SIG-M5 (cell line): ENCODE measurements around the gene ZNF639.
A peak's percentile ranks its signal among the peaks of the same experiment; 100 is the strongest.

ENCODE experiments used
- DNase-seq: peaks from one replicate; lab custom pipeline; 2025; lab: John Stamatoyannopoulos, UW

Gene ZNF639

GRCh38 chr3:179309225-179310078 is 13.4 kb upstream of the ZNF639 start:
- no peak for DNase-seq

DNA sequence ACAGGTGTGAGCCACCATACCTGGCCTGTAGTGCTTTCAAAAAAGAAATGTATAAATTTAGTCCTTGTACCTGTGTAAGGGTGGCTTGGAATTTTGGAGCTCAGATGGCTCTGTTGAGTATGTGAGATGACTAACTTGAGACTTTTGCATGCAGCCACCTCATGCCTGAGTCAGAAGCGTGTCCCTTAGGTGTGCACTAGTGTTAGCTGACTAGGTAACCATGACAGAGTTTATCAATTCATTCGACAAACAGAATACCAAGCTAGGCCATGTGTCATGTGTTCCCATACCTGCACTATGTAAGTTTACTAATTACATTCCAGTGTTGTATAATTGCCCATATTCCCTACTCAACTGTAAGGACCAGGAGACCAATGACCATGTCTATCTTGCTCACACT is 4.0 kb upstream of the ZNF639 start:
- DNase-seq = no peak

DNA sequence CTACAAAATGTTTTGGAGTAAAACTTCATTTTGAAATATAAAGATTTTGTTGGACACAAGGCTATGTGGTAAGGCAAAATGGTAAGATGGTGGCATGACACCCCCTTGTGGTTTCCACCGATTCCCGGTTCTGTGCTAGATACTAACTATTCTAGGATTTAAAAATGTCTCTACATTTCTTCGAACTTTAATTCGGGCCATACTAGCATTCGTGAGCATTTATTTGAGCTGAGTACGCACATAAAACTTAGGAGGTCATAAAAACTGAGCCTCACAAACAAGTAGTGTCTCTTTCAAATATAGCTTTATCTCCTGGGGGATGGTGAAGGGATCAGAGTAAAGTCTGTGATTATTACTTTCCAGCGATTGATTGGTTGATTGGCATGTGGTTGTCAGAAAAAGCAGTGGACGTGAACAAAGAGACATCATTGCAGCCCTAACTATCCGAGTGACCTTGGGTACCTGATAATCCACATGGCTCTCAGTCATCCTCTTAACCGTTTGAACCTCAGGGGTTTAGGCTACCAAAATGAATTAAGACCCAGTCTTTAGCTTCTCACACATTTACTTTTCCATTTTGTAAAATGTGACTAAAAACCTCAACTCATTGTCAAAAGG is 1.1 kb upstream of the ZNF639 start:
- no peak for DNase-seq

DNA sequence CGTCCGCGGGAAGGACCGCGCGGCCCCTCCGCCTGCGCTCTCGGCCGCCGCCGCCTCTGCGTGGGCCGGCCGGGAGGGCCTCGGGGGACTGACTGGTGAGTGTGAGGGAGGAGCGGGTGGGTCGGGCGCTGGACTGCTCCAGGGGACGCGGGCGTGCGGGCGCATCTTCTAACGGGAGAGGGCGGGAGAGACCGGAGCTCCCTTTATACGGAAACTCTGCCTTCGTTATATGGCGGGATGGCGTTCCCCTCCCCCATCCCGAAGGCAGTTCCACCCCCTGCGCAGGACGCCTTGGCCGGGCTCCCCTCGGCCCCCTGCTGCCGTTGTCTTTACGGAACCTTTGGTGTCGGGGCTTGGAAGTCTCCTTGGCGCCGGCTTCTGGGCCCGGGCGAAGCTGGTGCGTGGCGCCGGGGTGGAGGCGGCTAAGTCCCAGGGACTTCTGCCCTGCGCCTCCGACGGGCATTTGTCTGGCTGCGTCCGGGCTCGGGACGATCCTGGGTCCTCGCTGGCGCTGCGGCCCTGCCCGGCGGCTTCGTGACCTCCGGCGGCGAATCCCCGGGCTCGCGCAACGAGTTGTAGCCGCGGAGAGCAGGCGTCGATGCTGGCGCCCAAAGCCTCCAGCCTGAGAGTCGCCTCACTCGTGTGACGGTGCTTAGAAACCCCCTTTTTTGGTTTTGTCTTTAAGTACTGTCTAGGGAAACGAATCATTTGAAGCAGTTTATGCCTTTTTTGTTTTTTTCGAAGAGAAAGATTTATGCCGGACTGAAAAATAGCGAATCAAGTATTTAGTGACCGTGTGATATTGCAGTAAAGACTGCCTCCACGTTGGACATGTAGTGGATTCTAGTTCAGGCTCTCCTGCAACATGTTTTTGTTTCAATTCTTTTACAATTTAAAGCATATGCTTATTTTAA is 623 bp downstream of the ZNF639 start:
- no peak for DNase-seq

DNA sequence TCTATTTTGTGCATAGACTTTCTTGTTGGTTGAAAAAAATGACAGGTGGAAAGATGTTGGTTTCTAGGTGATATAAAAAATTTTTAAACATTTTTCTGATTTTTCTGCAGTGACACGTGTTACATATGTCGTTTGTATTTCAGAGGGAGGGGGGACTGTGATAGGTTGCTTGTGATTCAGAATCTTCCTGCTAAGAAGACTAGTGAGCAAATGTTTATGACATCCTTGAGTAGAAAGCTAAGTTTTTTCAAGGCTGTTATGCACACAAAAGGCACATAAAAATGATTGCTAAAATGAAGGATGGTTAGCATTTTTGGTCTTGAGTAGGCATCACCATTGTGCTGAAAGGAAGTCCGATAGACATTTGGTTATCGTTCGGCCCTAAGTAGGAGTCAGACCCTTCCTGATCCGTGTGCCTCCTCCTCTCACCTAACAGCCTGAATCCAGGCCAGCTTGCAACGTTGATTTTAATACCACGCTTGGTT is 1.5 kb downstream of the ZNF639 start:
- no peak for DNase-seq

GRCh38 chr3:179330438-179330837 is 7.6 kb downstream of the ZNF639 start:
- no peak for DNase-seq

GRCh38 chr3:179332240-179332639 is 9.4 kb downstream of the ZNF639 start:
- DNase-seq = no peak

DNA sequence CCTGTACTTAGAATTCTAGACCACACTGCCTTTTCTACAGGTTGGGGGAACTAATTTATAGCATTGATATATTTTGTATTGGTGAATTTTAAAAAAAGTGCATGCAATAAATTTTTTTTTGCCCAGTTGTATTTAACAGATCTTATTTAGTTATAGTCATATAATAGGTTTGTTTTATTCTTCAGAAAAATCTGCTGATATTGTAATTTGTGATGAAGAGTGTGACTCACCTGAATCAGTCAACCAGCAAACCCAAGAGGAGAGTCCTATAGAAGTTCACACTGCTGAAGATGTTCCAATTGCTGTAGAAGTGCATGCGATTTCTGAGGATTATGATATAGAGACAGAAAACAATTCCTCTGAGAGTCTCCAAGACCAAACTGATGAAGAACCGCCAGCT is 10.3 kb downstream of the ZNF639 start:
- no peak for DNase-seq

DNA sequence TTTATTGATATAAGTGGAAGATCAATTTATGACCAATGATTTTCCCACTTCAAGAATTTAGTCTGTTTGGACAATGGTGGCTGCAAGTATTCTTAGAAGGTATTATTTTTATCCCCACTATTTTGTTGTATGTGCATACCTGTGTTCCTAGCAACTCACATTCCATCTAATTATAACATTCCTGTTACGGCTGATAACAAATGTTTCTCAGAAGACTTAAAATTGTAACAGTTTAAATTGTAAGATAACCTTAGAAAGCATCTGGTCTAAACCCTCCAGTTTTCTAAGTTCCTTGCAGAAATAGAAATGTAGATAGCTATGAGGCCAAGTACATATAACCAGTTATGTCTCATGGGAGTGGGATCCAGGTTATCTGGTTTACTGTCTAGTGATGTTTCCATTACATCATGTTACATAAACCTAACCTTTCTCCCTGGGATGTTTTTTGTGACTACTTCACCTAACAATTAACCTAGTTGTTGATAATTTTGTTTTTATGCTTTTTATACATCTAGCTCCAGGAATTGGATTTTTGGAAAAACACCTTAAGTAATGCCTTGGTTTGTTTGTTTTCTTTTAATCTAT is 13.6 kb downstream of the ZNF639 start:
- DNase-seq = no peak

- peak; percentile 69 for DNase-seq
Measured at GRCh38 chr3:179347345-179348194, 24.7 kb downstream of the ZNF639 start, which contains the start of gene MFN1. Gene MFN1, plus strand, starts transcription at chr3:179347709. Its CDS starts 1,143 bp downstream, at chr3:179348852.

GRCh38 chr3:179348325-179349013 is 25.6 kb downstream of the ZNF639 start:
- peak; percentile 19 for DNase-seq

GRCh38 chr3:179355996-179356395 is 33.2 kb downstream of the ZNF639 start:
- DNase-seq = no peak

DNA sequence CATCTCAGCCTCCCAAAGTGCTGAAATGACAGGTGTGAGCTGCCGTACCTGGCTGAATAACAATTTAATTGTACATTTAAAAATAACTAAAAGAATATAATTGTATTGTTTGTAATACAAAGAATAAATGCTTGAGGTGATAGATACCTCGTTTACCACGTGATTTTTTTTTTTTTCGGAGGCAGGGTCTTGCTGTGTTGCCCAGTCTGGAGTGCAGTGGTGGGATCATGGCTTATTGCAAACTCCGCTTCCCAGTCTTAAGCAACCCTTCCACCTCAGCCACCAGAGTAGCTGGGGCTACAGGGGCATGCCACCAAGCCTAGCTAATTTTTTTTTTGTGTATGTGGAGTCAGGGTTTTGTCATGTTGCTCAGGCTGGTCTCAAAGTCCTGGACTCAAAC is 40.5 kb downstream of the ZNF639 start:
- no peak for DNase-seq

DNA sequence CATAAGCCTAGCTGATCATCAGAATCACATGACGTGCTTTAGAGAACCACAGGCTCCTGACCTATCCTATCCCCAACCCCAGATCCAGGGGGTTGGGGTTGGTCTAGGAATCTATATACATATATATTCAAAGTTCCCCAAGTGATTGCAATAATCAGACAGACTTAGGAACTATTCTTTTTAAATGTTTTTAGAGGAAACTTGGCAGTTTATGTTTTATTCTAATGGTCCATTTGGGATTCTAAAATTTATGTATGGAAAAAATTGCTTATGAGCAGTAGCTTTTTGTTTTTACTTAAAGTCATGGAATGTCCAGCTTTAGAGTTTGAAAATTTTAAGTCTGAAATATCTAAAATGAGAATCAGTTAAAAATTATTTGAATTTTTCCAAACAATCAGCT is 46.8 kb downstream of the ZNF639 start:
- DNase-seq = no peak

DNA sequence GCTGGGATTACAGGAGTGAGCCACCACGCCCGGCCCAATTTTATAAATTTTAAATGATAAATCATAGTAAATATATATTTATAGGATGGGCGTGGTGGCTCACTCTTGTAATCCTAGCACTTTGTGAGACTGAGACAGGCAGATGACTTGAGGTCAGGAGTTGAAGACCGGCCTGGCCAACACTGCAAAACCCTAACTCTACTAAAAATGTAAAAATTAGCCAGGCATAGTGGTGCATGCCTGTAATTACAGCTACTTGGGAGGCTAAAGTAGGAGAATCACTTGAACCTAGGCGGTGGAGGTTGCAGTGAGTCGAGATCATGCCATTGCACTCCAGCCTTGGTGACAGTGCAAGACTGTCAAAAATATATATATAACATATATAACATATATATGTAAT is 51.1 kb downstream of the ZNF639 start:
- no peak for DNase-seq

DNA sequence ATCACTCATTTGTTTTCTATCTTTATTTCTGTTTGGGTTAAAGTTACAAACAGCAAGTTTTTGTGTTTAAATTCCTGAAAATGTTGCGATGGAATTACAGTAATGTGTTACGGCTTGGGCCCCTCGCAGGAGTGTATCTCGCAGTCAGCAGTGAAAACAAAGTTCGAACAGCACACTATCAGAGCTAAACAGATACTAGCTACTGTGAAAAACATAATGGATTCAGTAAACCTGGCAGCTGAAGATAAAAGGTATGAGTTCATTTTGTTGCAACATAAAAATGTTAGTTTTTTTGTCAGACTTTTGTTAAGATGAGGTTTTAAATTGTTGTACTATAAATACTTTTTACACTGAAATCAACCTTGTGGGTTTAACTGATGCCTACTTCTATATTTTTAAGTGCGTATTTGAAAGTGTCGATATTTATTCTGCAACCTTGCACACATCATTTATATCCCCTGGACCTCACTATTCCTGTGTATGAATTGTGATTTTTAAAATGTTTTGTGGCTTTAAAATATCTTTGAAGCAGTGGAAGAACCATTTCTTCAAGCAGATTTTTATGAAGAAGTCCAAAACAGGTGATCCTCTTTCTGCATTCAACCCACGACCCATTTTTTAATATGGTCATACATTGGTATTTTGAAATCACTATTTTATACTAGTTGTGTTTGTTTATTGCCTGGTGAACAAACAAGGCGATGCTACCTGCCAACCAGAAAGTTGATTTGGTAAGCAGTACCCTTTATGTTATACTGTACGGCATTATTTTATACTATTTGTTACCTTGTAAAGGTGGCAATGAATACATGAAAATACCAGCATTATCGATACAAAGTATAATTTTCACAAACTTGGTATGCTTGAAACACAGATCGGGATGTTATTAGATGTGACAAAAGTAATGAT is 52.5 kb downstream of the ZNF639 start:
- no peak for DNase-seq

GRCh38 chr3:179376474-179376873 is 53.6 kb downstream of the ZNF639 start:
- no peak for DNase-seq
